Glutamatergic neuron (in vitro differentiated cells): ENCODE measurements around the gene ARPP19. TPM values are rescaled to one million over a fixed set of nuclear protein-coding genes. Genes with fewer than 3 reads are reported as not detected.
"Not testable (repeated sequence)": the region's sequence is repeated elsewhere in the genome, so short reads cannot be mapped to it uniquely, and the experiment has no call there.

Experiments
- DNase-seq: peaks from one replicate; pipeline ENCODE4 v3.0.0; 2022
- H3K27ac Mint-ChIP-seq: one replicate; pipeline ENCODE4 v1.8.0; 2020; ENCODE audit warnings: mild to moderate bottlenecking, mixed read lengths, inconsistent platforms; ENCODE audit not compliant: unreplicated experiment
- H3K27me3 Mint-ChIP-seq: one replicate; pipeline ENCODE4 v1.8.0; 2020; ENCODE audit warnings: mild to moderate bottlenecking, moderate library complexity, mixed read lengths, inconsistent platforms; ENCODE audit not compliant: unreplicated experiment
- H3K36me3 Mint-ChIP-seq: one replicate; pipeline ENCODE4 v1.8.0; 2020; ENCODE audit warnings: mild to moderate bottlenecking, mixed read lengths, inconsistent platforms; ENCODE audit not compliant: unreplicated experiment
- H3K4me1 Mint-ChIP-seq: one replicate; pipeline ENCODE4 v1.8.0; 2020; ENCODE audit warnings: mild to moderate bottlenecking, low read depth, mixed read lengths, inconsistent platforms; ENCODE audit not compliant: unreplicated experiment
- H3K4me3 Mint-ChIP-seq: one replicate; pipeline ENCODE4 v1.8.0; 2020; ENCODE audit warnings: mild to moderate bottlenecking, mixed read lengths, inconsistent platforms; ENCODE audit not compliant: unreplicated experiment
- H3K9me3 Mint-ChIP-seq: one replicate; pipeline ENCODE4 v1.8.0; 2020; ENCODE audit warnings: mild to moderate bottlenecking, moderate library complexity, mixed read lengths, inconsistent platforms; ENCODE audit not compliant: unreplicated experiment
- total RNA-seq: library from RNA; stranded (reverse); fragmentation: NEBNext Ultra II Directional; extraction: Animal tissue kit (Norgen Biotek cat#: 25700); gene quantifications from one replicate; pipeline ENCODE4 v1.2.1, GENCODE V29; 2021; ENCODE audit not compliant: unreplicated experiment
- TF ChIP-seq, protein P1 (sequence below): fragments of 200-600 bp; sonication (generic); IDR thresholded peaks from one replicate; pipeline ENCODE4 v1.5.0; 2021; ENCODE audit not compliant: partially characterized antibody, unreplicated experiment

Gene ARPP19
- total RNA-seq, 1 donor from 2014 or later, result 219 TPM

DNA sequence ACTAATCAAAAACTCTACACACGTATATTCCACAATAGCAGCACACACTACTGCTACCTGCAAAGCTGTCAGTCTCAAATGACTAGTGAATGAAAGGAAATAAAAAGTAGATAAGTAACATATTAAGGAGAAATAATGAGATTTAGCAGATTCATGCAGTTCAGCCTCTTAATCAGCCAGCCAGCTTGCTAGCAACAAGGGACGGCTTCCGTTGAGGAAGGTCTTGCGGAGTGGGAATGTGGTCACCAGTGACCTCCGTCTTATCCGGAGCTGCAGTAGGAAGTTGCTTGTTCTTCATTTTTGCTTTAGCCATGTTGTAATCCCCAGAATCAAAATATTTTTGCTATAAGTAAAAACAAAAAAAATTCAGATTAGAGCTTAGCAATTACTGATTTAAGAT lies 17.1 kb downstream of the ARPP19 start:
- no peak for DNase-seq
- Mint-ChIP-seq H3K27ac (no peak overlapping the region), H3K4me1 (no peaks in the 10 kb centered on the region), H3K27me3 (no peaks in the 10 kb centered on the region), H3K36me3 (peaks cover 2% of the 10 kb centered on the region), H3K4me3 (no peak overlapping the region), H3K9me3 (peaks cover 2% of the 10 kb centered on the region)
- TF ChIP-seq, protein P1, sequence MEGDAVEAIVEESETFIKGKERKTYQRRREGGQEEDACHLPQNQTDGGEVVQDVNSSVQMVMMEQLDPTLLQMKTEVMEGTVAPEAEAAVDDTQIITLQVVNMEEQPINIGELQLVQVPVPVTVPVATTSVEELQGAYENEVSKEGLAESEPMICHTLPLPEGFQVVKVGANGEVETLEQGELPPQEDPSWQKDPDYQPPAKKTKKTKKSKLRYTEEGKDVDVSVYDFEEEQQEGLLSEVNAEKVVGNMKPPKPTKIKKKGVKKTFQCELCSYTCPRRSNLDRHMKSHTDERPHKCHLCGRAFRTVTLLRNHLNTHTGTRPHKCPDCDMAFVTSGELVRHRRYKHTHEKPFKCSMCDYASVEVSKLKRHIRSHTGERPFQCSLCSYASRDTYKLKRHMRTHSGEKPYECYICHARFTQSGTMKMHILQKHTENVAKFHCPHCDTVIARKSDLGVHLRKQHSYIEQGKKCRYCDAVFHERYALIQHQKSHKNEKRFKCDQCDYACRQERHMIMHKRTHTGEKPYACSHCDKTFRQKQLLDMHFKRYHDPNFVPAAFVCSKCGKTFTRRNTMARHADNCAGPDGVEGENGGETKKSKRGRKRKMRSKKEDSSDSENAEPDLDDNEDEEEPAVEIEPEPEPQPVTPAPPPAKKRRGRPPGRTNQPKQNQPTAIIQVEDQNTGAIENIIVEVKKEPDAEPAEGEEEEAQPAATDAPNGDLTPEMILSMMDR, result no peak

DNA sequence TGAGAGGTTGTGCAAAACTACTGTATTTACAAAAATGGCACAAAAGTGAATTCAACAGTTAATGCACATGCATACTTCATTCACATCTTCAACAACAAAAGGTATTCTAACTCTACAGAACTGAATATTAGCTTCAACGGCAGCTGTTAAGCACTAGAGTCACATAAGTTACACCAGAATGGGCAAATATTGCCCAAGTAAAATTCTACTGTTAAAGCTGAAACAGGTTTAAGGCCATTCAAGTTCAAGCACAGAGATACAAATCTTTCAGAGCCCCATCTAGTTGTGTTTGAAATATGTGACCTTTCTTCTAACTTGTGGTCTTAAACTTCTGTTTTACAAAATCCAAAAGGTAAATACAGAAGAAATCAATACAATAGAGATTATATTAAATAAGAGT lies 17.6 kb downstream of the ARPP19 start:
- not testable (repeated sequence) for H3K4me3 Mint-ChIP-seq, DNase-seq, H3K9me3 Mint-ChIP-seq, H3K27ac Mint-ChIP-seq, H3K4me1 Mint-ChIP-seq, H3K27me3 Mint-ChIP-seq, H3K36me3 Mint-ChIP-seq

DNA sequence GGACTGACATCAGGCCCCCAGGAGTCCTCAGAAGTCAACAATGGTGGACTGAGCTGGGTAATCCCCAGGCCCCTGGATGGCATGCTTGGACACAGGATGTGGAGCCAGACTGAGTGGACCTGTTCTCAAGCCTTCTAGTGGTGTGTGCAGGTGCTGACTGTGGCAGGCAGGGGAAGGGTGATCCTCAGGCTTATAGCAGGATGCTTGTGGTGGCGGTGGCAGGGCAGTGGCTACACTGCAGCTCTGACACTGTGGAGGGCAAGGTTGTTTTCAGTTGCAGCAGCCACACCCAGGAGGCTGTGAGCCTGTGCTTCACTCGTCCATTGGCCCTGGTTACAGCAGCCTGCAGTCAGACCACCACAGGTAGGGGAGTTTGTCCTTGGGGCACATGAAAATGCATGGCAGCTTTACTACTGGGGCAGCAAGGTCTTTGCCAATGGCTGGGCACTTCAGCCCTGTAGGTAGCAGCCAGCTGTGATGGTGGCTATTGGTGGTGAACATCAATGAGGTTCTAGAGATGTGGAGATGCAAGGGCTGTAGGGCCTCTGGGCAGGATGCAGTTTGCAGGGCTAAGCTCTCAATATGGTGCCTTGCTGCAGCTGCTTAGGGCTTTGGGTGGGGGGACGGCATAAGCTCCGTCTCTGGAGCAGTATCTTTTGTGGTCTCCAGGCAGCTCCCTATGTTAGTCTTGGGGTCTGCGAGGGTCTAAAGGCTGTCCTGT lies 22.6 kb downstream of the ARPP19 start:
- DNase-seq, result no peak
- TF ChIP-seq, protein P1, result no peak
- H3K4me1 Mint-ChIP-seq, result no peaks in the 10 kb centered on the region
- H3K27ac Mint-ChIP-seq, result no peak overlapping the region
- H3K36me3 Mint-ChIP-seq, result peaks cover 18% of the 10 kb centered on the region
- H3K27me3 Mint-ChIP-seq, result peaks cover 7% of the 10 kb centered on the region
- H3K4me3 Mint-ChIP-seq, result no peak overlapping the region
- peaks cover 5% of the 10 kb centered on the region for H3K9me3 Mint-ChIP-seq

DNA sequence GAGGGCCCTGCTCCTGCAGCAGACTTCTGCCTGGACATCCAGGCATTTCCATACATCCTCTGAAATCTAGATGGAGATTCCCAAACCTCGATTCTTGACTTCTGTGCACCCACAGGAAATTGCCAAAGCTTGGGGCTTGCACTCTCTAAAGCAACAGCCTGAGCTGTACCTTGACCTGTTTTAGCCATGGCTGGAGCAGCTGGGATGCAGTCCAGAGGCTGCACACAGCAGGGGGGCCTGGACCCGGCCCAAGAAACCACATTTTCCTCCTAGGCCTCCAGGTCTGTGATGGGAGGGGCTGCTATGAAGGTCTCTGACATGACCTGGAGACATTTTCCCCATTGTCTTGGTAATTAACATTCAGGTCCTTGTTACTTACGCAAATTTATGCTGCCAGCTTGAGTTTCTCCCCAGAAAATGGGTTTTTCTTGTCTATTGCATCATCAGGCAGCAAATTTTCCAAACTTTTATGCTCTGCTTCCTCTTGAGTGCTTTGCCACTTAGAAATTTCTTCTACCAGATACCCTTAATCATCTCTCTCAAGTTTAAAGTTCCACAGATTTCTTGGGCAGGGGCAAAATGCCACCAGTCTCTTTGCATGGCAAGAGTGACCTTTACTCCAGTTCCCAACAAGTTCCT lies 28.3 kb downstream of the ARPP19 start:
- TF ChIP-seq, protein P1, result no peak
- no peak overlapping the region for H3K4me3 Mint-ChIP-seq
- H3K27ac Mint-ChIP-seq, result no peak overlapping the region
- peaks cover 3% of the 10 kb centered on the region for H3K9me3 Mint-ChIP-seq
- H3K36me3 Mint-ChIP-seq, result peaks cover 9% of the 10 kb centered on the region
- H3K4me1 Mint-ChIP-seq, result no peaks in the 10 kb centered on the region
- DNase-seq, result no peak
- H3K27me3 Mint-ChIP-seq, result peaks cover 5% of the 10 kb centered on the region

DNA sequence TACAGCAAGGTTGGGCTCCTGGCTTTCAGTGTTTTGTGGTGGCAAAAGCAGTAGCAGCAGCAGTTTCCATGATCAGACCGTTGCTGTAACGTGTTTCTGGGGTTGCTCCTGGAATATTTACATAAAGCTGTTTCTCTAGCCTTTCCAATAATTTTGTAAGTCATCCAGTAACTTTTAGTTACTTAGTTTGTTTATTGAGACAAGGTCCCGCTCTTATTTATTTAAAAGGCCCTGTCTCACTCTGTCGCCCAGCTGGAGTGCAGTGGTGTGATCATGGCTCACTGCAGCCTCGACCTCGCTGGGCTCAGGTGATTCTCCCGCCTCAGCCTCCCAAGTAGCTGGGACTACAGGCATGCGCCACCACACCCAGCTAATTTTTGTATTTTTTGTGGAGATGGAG lies 31.4 kb downstream of the ARPP19 start:
- no peaks in the 10 kb centered on the region for H3K36me3 Mint-ChIP-seq
- no peak overlapping the region for H3K27ac Mint-ChIP-seq
- H3K27me3 Mint-ChIP-seq, result peaks cover 3% of the 10 kb centered on the region
- peaks cover 2% of the 10 kb centered on the region for H3K9me3 Mint-ChIP-seq
- H3K4me1 Mint-ChIP-seq, result no peaks in the 10 kb centered on the region
- no peak for DNase-seq
- no peak overlapping the region for H3K4me3 Mint-ChIP-seq
- TF ChIP-seq, protein P1, result no peak
